Kidney tubule cell (primary cell): Measurements from ENCODE around the gene HHLA2.
"Not testable (repeated sequence)": the region's sequence is repeated elsewhere in the genome, so short reads cannot be mapped to it uniquely, and the experiment has no call there.

ENCODE experiments used
- DNase-seq: peaks from one replicate; pipeline ENCODE4 v3.0.0-alpha.2; 2018; ENCODE audit warnings: low spot score

The HHLA2 gene, protein sequence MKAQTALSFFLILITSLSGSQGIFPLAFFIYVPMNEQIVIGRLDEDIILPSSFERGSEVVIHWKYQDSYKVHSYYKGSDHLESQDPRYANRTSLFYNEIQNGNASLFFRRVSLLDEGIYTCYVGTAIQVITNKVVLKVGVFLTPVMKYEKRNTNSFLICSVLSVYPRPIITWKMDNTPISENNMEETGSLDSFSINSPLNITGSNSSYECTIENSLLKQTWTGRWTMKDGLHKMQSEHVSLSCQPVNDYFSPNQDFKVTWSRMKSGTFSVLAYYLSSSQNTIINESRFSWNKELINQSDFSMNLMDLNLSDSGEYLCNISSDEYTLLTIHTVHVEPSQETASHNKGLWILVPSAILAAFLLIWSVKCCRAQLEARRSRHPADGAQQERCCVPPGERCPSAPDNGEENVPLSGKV

DNA sequence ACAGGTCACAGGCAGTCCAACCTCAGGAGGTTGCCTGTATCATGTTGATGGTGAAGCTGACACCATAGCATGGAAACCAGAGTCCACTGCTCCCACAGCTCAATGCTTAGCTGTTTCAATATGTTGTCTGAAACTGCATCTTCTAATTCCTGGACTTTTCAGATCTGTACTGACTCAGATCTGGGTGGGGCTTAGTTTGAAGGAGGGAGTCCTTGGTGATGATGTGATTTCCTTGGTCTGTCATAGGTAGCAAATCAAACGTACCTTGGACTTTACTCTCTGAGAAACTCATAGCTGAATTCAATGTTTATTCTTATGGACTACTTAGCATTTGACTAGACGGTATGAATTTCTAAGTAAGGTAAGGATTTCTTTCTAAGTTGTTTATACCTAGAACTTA, at the start of gene HHLA2:
Gene HHLA2 (plus strand): TSS at position 310 of the 400 bp plus-strand sequence. CDS start 55,266 bp downstream, outside the sequence.
- DNase-seq: peak; percentile 77

DNA sequence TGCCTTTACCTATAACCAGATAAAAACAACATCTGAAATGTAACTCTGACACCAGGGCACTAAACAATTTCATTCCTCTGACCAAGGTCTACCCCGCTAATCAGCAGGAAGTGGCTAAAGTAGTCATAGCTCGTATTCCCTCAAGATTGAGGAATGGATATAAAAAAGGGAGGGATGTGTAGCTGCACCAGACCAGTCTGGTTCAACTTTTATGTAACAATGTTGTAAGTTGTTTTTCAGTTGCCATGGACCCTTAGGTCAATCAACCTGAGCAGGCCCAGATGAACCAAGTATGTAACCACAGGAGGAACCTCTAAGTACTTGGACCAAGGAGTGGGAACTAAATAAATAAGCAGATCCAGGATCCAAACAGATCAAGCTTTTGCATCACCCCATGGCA, 45.7 kb upstream of the HHLA2 start:
- peak; percentile 30 for DNase-seq

DNA sequence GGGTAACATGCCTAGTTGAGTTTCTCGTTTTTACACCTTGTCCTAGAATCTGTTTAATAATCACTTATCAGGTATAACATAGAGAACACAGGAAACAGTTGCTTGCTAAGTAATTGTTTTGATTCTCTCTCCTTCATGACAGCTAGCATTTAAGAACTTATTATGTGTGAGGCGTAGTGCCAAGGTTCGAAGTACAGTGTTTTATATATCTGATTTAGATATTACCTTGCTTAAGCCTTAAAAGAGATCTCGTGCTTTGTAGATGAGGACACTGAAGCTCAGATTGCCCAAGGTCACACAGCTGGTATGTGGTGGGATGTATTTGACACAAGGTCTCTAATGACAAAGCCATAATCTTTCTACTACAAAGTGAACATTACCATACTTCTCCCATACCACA, 45.1 kb upstream of the HHLA2 start:
- no peak for DNase-seq

DNA sequence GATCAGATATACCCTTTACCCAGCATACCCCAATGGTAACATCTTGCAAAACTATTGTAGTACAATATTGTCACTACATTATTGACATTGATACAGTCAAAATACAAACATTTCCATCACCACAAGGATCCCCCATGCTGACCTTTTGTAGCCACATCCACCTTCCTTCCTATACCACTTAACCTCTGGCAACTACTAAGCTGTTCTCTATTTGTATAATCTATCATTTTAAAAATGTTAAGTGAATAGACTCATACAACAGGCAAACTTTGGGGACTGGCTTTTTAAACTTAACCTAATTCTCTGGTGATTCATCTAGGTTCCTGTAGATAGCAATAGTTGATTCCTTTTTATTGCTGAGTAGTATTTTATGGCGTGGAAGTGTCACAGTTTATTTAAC, 44.5 kb upstream of the HHLA2 start:
- DNase-seq: no peak

DNA sequence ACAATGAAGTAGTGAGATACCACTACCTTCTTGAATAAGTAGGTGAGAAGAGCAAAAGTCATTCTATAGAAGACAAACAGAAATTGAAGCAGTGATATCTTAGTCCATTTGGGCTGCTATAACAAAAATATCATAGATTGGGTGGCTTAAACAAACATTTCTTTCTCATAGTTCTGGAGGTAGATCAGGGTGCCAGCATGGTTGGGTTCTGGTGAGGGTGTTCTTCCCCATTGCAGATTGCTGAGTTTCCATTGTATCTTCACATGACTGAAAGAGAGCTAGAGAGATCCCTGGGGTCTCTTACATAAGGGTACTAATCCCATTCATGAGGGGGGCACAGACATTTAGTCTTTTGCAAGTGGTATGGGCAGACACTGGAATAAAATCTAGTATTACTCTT, 41.2 kb upstream of the HHLA2 start:
- DNase-seq: no peak

DNA sequence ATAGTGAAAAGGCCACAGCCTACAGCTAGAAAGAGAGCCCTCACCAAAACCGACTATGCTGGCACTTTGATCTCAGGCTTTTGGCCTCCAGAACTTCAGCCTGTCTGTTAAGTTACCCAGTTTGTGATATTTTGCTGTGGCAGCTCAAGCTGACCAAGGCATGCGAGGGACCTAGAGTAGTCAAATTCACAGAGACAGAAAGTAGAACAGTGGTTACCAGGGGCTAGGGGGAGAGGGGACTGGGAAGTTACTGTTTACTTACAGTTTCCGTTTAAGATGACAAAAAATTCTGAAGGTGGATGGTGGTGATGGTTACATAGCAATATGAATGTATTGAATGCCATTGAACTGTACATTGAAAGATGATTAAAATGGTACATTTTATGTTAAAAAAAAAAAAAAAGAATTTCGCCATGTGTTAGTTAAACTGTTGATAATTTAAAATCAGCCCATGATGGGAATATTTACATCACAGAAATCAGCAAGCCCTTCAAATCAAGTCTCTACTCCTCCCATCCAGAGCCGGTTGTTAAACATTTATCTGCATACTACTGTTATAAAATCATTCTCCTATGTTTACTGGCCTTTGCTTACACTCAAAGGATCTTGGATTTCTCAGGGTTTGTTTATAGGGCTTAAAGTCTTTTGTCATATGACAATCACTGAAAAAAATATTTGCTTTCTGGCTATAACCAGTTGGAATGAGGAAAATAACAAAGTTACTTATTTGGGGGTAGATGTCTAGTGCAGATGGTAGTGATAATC, 31.6 kb upstream of the HHLA2 start:
- not testable (repeated sequence) for DNase-seq

DNA sequence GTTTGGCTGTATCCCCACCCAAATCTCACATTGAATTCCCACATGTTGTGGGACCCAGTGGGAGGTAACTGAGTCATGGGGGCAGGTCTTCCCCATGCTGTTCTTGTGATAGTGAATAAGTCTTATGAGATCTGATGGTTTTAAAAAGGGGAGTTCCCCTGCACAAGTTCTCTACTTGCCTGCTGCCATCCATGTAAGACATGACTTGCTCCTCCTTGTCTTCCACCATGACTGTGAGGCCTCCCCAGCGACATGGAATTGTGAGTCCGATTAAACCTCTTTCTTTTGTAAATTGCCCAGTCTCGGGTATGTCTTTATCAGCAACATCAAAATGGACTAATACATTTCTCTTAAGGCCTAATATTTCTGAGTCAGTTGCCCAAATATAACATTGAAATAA, 28.1 kb upstream of the HHLA2 start:
- DNase-seq: not testable (repeated sequence)

DNA sequence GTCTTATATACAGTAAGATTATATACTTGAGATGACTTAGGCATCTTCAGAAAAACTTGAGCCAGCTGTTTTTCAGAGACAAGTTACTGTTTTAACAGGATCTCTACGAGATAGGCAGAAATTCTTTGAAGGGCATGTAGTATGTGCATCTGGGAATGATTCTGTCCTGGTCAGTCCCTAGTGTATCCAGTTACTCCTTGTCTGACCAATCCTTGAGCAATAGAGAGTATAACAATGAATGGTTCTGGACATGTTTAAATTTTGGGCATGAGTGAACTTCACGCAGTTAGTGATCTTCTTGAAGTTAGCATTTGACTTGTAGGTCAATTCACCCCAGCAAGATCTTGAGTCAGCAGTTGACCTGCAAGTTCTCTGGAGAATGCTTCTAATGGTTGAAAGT, 24.7 kb upstream of the HHLA2 start:
- no peak for DNase-seq

DNA sequence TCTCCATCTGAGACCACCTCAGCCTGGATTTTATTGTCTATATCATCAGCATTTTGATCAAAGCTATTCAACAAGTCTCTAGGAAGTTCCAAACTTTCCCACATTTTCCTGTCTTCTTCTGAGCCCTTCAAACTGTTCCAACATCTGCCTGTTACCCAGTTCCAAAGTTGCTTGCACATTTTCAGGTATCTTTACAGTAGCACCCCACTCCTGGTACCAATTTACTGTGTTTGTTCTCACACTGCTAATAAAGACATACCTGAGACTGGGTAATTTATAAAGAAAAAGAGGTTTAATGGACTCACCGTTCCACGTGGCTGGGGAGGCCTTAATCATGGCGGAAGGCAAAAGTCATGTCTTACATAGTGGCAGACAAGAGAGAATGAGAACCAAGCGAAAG, 17.3 kb upstream of the HHLA2 start:
- not testable (repeated sequence) for DNase-seq

DNA sequence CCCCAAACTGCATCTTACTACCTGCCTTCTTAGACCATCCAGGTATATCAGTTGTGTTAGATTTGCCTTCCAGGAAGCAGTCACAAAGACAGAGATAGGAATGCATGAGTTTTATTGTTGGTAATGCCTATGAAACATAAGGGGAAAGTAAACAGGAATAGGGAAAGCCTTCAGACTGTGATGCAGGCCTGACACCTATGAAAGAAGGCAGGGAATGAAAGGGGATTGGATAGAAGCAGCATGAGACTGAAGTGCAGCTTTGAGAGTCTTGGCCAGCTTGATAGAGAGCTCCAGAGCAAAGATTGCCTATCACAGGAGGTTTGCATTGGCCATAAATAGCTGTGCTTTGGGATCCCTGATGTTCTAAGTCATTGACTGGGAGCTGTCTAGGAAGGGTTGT, 15.9 kb upstream of the HHLA2 start:
- DNase-seq: no peak

DNA sequence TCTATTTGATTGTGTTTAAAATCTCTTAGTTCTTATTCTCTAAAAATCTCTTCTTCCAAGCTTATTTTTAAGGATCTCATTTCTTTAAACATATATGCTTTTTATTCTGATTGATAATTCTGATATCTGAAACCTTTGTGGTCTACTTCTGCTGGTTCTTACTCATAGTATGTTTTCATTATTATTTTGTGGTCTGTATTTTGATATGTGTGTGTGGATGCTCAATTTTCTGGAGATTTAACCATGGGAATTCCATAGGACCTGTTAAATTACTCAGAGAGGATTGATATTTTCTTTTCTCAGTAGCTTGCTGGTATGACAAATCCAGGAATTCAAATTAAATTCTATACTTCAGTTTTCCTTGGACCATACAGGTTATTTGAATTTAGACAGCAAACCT, 14.7 kb upstream of the HHLA2 start:
- no peak for DNase-seq

DNA sequence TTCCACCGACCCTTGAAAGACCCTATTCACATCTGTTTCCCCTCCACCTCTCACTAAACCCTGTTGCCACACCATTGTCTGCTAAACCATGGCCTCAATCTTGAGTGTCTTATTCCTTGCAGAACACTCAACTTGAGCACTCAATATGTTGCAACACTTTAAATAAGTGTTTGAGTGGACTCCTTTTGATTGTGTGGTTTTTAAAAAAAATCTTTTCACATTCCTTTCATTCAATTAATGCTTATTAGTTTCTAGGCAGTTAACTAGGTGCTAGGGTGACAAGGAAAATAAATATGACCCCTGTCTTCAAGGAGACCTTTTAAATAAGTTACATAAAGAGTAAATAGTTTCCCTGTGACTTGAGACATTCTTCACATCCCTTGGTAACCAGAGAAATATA, 13.3 kb upstream of the HHLA2 start:
- DNase-seq: peak; percentile 60

DNA sequence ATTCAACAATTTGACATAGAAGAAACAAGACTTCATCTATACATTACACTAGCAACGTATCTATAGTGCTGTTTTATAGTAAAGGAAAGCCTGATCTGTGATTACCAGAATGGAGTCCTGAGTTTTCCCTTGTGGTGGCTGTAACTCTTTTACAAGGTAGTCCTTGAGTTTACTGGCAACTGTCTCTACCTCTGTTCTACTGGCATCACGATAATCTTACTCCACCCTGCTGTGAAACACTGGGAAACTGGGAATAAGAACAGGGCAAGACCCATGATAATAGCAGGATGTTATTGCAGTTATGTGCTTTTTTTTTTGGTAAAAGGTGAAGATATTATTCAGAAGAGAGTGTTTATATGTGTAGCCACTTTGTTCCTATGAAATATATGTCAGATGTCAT, 12.4 kb upstream of the HHLA2 start:
- DNase-seq: no peak

DNA sequence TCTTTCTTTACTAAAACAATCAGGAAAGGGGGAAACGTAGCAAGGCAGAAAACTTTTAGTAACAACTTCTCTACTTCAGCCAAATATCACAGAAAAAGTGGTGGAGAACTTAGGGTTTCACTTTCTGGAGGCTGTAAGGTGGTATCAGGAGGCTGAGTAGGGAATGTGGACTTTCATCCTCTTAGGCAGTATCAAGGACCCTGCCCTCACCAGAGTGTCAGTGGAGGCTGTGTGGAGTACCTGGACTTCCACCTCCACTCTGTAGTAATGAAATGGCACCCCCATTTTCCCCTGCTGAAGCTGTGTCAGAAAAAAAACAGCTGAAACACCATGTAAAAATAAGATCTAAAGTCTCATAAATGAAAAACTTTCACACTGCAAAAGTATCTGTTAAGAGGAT, 11.2 kb upstream of the HHLA2 start:
- no peak for DNase-seq

DNA sequence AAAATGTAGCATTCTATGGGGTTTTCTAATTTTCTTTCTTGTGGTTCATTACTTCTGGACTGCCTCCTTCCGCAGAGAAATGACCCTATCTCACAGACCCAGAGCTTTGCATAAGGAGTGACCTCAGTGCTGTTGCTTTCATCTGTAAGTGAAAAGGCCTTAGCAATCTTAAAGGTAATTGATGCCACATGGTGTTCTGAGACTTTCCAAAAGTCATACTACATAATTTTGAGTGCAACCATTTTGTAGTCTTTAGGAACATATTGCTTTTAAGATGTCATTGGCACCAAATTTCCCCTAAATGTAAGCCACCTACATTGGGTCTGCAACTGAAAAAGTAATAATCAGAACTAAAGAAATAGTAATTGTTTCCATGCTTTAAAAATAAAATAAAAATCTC, 9.2 kb upstream of the HHLA2 start:
- no peak for DNase-seq

DNA sequence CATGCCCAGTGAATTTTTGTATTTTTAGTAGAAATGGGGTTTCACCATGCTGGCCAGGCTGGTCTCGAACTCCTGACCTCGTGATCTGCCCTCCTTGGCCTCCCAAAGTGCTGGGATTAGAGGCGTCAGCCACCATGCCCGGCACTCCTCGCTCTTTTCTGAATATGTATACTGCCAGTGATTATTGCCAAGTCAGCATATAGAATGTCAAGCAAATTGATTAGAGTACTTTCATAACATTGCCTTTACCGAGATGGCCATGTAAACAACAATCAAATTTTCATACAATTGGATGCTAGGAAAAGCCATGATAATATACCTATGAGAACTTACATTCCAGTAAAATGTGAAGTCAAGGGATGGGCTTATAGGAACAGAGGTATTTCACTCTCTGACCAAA, 8.2 kb upstream of the HHLA2 start:
- not testable (repeated sequence) for DNase-seq

DNA sequence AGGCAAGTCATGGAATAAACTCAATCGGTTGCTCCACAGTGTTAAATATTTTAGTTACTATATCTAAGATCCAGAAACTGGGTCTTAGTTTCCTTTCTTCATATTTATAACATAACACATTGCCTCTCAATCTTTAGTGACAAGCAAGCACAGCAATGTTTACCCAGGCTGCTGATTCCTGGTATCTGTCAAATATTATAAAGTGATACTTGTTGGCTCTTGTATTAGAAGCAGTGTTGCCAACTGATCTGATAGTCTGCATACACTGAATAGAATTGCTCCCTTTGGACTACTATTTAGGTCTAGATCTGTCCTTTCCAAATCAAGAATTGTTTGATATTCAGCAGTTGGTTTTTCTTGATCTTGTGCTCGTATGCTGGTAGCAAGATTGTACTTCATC, 7.2 kb upstream of the HHLA2 start:
- no peak for DNase-seq

DNA sequence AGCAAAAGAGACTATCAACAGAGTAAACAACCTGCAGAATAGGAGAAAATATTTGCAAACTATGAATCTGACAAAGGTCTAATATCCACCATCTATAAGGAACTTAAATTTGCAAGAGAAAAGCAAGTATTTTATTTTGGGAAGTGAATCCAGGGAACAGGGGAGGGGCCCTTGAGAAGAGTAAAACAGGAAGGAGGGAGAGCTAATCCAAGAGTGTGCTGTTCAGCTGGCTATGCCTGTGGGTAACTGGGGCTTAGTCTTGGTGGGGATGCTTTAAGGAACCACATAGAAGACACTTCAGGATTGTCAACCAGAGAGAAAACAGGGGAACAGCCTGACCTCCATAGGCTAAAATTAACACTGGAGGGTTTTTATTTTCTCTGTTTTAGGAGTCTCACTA, 3.9 kb upstream of the HHLA2 start:
- DNase-seq: no peak

DNA sequence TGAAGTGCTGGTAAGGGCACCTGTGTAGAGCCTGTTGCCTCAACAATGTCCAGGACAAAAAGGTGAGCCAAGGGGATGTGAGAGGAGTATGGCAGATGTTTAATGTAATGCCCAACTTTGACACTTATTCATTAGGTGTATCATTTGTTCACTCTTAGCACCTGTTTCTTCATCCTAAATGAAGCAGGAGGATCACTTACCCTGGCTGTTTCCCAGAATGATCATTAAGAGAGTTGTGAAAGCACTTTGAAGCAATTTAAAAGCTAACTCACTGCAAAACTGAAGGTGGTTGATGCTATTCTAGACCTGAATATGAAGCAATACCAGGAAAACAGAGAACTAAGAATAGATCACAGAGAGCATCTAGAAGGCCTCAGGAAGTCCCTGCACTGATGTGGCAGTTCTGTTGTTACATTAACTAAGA, 3.4 kb upstream of the HHLA2 start:
- DNase-seq: no peak

DNA sequence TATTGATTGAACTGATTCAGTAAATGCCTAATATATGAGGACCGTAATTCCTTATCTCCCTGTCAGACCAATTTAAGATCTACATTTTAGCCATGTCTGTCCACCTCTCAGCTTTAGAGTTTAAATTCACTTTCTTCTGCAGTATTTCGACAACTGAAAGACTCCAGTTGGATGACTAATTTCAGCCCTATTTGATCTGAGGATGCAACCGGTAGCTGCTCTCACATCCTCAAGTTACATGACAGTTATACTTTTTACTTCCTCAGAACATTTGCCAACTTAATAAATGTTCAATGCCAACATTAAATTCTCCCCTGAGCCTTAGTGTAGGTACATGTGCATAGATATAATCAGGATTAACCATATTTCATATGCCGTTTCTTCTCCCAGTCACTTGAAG, 2.5 kb upstream of the HHLA2 start:
- DNase-seq: no peak

DNA sequence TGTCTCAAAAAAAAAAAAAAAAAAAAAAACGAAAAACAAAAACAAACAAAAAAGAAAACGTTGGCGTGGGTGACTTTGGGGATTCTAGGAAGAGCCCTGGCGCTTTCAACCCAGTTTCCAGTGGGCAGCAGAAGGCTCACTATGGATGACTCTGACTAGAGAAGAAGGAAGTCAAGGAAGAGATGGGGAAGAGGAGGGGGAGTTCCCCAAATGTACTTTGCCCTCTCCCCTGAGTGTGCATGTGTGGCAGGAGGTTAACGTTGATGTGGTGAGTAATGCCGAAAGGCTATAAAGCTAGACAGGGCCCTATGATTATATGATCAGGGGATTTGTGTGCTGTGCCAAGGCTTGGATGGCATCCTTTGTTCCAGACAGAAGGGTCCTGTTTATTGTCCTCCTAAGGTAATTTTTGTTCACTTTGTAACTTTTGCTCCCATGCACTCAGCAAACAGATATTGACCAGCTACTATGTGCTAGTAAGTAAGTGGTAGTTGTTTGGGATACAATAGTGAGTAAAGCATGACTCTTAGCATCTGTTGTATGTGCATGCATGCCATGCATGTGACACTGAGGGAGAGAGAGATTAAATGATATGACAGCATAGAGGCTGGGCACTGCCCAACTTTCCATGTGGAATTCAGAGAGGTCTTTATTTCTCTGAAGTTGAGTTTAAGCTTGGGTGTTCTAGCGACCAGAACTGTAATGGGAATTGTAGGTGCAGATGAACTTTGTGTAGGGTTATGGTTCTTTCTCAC, 750 bp upstream of the HHLA2 start:
- DNase-seq: peak; percentile 34

DNA sequence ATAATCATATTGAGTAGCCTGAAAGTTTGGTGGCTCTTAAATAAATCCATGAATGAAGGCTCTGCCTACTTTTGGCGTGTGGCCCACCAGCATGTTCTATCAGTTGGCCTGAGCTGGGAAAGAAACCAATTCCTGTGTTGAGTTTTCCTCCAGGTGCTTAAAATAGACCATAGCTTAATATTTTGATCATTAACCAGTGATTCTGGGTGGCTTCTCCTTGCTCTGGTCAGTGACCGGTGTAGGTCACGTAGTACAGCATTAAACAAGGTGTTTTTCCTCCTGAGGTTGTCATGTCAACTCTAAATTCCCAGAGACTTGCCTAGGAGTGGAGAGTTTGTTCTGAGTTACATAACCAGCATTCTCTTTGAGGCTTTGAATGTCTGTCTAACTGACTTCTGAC, 1.3 kb downstream of the HHLA2 start:
- DNase-seq: peak; percentile 96

DNA sequence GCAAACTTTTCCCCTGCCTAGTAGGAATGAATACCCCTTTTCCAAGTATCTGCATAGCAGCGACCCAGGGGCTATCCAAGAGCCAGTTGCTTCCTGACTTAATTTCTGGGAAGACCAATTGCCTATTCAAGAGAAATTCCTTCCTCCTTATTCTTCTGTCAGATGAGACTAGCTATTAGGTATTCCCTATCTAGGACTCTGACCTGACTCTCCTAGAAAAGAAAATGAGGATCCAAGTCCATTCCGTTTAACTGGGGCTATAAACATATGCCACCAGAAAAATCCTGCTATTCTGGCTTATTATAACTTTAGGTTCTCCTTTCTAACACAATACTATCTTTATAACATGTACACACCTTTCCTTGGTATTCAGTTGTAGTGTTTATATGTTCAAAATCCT, 1.7 kb downstream of the HHLA2 start:
- DNase-seq: no peak
